HG03520 (cell line): ENCODE data around the gene AAMP.

Experiments
- ATAC-seq: cut with Tn5 transposase; IDR thresholded peaks from one replicate; pipeline ENCODE4 v1.9.1; 2021; ENCODE audit warnings: mild to moderate bottlenecking, moderate library complexity; ENCODE audit not compliant: unreplicated experiment

The AAMP gene

GRCh38 chr2:218260166-218260565, 9.8 kb downstream of the AAMP start:
- ATAC-seq, result no peak

DNA sequence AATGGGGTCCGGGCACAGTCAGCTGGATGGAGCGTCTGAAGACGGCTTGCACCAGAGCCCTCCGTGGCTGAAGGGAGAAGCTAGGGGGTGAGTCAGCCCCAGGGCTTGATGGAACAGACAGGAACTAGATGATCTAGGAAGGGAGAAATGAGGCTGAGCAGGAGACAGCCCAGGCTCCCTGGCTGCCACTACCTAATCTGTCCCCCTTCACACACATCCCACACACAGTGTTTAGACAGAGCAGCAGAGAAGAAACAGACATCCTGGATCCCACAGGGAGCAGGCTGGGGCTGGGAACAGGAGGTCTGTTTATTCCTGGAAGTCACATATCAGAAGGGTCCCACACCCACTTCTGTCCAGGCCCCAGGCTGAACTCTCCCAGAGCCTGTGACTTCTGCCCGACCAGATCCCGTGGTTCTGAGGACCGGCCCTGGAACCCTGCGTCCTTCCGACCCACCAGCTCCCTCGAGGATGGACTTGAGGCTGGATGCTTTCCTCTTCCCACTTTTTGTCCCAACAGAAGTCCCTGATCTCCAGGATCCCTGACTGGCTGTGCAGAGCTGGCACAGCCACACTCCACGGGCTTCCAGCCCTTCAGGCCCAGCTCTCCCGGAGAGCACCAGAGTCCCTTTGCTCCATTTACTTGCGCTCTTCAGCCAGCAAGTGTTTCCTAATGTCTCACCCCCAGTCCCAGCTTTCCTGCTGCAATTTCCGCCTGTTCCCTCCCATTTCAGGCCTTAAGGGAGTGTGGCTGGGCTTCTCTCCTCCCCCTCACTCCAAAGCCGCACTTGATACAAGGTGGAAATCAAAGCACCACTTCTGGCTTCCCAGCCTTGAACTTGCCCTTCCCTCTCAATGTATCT, 10.6 kb downstream of the AAMP start:
- ATAC-seq, result no peak

GRCh38 chr2:218257390-218257981, 12.5 kb downstream of the AAMP start:
- peak; percentile 77 for ATAC-seq

GRCh38 chr2:218256612-218257350, 13.2 kb downstream of the AAMP start:
- no peak for ATAC-seq

- no peak for ATAC-seq
These were observed 14.5 kb downstream of the AAMP start for GRCh38 chr2:218255446-218255845.

GRCh38 chr2:218253232-218253625, 16.7 kb downstream of the AAMP start:
- no peak for ATAC-seq

GRCh38 chr2:218252509-218253231, 17.3 kb downstream of the AAMP start:
- ATAC-seq, result no peak

- no peak for ATAC-seq
These were observed 20.2 kb downstream of the AAMP start for GRCh38 chr2:218249691-218250090.

DNA sequence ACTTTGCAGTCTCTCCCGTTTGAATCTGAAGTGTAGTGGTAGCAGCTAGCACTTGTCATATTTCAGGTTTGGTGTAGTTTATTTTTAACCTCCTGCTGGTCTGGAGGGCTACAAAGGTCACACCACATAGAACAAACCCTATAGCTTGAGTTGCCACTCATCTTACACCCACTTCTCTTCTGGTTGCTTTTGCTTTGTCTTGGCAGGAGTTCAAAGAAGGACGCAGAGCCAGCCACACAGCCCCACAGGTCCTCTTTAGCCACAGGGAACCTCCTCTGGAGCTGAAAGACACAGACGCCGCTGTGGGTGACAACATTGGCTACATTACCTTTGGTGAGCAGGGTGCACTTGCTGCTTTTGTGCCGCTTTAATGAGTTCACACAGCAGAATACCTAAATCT, 24.7 kb downstream of the AAMP start:
- no peak for ATAC-seq

DNA sequence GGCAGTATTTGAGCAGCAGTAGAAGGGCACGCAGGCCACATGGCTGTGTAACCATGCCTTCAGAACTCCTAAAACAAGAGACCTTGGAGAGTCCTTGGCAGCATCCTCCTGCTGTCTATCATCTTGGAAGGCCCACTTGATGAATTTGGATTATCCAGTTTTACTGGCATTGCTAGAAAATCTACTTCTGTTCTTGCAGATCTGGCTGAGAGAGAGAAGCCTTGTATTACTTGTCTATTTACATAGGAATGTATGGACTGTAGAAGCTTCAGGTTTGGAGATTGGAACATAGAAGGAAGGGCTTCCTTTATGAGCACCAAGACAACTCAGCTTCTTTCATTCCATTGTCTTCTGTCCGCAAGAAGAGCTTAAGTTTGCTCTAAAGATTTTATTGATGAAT, 25.3 kb downstream of the AAMP start:
- no peak for ATAC-seq

DNA sequence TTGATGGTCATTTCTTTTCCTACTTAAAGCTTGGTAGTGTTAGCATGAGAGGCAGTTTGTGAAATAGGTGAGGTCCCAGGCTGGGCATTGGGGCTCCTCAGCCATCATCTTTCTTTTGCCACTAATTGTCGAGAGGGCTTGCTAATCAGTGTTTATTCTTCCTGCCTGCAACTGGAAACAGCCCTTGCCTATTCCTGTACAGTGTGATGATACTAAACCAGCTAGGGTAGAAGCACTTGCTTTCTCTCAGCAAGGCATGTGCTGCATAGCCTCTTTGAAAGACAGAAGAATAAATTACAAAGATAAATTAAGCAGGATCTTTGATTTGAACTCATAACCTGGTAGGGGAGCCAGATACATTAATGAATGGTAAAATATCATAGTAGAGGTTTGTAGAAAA, 25.7 kb downstream of the AAMP start:
- no peak for ATAC-seq

DNA sequence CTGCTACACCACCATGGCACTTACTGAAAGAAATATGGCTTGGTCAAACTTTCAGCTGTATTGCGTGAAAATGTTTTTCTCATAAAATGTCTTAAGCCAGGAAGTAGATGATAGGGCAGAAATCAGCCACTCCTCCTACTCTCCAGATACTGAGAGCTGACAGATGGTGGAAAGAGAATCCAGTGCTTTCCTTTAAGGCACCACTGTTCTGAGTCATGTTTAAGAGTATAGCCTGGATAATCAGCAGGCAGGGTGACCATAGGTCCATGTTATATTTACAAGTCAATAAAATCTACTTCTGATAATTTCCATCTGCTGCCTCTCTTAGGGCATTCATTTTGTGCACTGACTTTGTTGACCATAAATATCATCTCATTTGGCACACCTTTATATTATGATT, 31.1 kb downstream of the AAMP start:
- ATAC-seq, result no peak

DNA sequence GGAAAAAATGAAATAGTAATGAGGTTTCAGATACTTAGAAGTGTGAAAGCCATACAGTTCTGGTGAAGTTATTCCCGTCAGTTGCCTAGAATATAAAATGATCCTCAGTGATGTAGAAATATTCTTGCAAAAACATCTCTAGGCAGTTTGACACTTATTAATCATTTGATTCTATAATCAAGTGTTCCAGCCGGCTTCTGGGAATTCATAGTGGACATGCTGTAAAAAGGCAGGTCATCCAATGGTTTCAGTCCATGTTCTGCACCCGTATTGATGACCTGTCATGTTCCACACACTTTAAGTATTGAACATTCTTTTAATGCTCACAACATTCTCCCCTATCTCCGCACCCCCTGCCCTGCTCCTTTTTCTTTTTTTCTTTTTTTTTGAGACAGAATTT, 33.1 kb downstream of the AAMP start:
- ATAC-seq, result no peak

GRCh38 chr2:218235017-218235416, 34.9 kb downstream of the AAMP start:
- no peak for ATAC-seq

GRCh38 chr2:218234521-218234920, 35.4 kb downstream of the AAMP start:
- no peak for ATAC-seq

DNA sequence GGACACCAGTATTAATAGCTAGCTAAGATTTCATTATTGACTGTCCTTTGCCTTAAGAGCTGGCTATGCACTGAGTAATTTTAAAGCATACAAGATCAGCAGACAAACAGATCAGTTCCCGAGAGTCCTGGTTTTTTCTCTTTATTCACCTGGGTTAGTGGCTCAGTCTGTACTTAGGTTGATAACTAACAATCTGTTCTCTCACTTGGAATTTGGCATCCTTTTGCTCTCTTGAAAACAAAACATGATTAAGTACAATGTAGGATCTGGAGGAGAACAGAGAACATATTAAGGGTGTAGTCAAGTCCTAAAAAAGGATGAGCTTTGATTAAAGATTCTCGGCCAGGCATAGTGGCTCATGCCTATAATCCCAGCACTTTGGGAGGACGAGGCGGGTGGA, 36.4 kb downstream of the AAMP start:
- ATAC-seq, result no peak

- ATAC-seq, result peak; percentile 39
These were observed 39.1 kb downstream of the AAMP start for GRCh38 chr2:218230882-218231281.

- ATAC-seq, result no peak
These were observed 40.1 kb downstream of the AAMP start for GRCh38 chr2:218229851-218230250.

- ATAC-seq, result peak; percentile 85
These were observed 40.7 kb downstream of the AAMP start for GRCh38 chr2:218229239-218229638.

DNA sequence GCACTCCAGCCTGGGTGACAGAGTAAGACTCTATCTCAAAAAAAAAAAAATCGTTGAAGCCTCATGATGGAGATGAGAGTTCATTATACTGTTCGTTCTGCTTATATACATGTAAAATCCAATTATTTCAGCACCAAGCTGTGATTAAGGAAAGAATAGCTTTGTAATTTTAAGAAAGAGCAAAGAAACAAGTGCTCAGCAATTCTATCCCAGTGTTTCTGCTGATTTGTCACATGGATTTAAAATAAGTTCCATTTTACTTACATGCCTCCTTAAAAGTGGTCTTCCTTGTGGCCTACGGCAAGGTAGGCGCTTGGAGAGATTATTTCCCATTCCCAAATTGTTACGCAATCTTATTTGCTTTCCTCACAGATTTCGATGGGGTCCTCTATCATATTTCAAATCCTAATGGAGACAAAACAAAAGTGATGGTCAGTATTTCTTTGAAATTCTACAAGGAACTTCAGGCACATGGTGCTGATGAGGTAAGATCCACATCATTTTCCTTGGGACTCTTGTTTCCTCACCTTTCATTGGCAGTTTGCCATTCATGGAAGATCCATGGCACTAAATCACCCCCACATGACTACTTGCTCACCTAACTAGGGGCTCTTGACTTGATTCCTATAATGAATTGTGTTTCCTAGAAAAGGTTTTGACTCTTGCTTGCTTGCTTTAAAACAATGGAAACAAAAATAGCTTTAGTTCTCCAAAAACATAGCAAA, 41.4 kb downstream of the AAMP start:
- ATAC-seq, result no peak

- ATAC-seq, result no peak
These were observed 43.0 kb downstream of the AAMP start for GRCh38 chr2:218226903-218227302.
